Measurements from ENCODE around the gene ZNF646. TPM values are rescaled to one million over a fixed set of nuclear protein-coding genes. Genes with fewer than 3 reads are reported as not detected.
A peak's percentile ranks its signal among the peaks of the same experiment; 100 is the strongest.

Gene ZNF646
- total and polyA plus RNA-seq, 8 donors, result 3.9 to 12.6 (median 7.0) TPM

DNA sequence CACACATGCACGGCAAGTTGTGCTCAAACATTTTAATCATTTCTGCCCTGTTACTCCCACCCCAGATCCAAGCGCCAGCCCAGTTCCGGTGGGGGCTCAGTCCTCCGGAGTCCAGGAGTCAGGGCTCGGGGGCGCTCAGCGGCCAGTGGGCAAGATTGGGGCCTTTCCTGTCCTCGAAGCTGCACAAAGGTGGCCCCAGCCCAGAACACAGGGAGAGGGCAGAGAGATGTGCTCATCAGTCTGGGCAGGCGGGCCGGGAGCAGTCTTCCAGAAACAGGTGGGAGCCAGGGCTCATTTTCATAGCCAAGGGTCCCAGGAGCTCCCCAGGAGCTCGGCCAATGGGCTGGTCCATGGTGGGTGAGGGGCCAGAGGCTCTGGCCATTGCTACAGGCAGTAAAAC lies 57.2 kb downstream of the ZNF646 start:
- whole genome bisulfite sequencing, 2 donors, result 63 to 64% methylated on average over 11 of the region's 11 CpGs
- ATAC-seq (no peak), DNase-seq (peak in 3 of 6 donors; percentile 37 to 71 (median 64)), FAIRE-seq (no peak)
- H3K27ac ChIP-seq, result peak overlapping the region; percentile 67 to 96 (median 90)
- peaks cover 49 to 69% (median 61%) of the 10 kb centered on the region in 3 donors for H3K4me1 ChIP-seq
- TF ChIP-seq, protein P1, sequence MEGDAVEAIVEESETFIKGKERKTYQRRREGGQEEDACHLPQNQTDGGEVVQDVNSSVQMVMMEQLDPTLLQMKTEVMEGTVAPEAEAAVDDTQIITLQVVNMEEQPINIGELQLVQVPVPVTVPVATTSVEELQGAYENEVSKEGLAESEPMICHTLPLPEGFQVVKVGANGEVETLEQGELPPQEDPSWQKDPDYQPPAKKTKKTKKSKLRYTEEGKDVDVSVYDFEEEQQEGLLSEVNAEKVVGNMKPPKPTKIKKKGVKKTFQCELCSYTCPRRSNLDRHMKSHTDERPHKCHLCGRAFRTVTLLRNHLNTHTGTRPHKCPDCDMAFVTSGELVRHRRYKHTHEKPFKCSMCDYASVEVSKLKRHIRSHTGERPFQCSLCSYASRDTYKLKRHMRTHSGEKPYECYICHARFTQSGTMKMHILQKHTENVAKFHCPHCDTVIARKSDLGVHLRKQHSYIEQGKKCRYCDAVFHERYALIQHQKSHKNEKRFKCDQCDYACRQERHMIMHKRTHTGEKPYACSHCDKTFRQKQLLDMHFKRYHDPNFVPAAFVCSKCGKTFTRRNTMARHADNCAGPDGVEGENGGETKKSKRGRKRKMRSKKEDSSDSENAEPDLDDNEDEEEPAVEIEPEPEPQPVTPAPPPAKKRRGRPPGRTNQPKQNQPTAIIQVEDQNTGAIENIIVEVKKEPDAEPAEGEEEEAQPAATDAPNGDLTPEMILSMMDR (IDR thresholded peaks at IDR 0.05), result no peak
- no peaks in the 10 kb centered on the region for H3K9me3 ChIP-seq
- H3K36me3 ChIP-seq, result peaks cover 0 to 11% (median 6%) of the 10 kb centered on the region in 3 donors
- intact Hi-C loops (cut with DNase I), result no loop called here
- H3K27me3 ChIP-seq, result no peaks in the 10 kb centered on the region
- no peak overlapping the region for H3K4me3 ChIP-seq

- DNase-seq, result peak in 4 of 6 donors; percentile 27 to 53 (median 47)
- no peak overlapping the region for H3K4me3 ChIP-seq
- 63 to 65% methylated on average over 5 of the region's 5 CpGs for WGBS, 2 donors
- FAIRE-seq, result no peak
- peak overlapping the region; percentile 67 to 96 (median 90) for H3K27ac ChIP-seq
- no peaks in the 10 kb centered on the region for H3K27me3 ChIP-seq
- H3K36me3 ChIP-seq, result peaks cover 0 to 11% (median 6%) of the 10 kb centered on the region in 3 donors
- TF ChIP-seq, protein P1 (IDR thresholded peaks at IDR 0.05), result no peak
- peaks cover 49 to 69% (median 61%) of the 10 kb centered on the region in 3 donors for H3K4me1 ChIP-seq
- H3K9me3 ChIP-seq, result no peaks in the 10 kb centered on the region
- intact Hi-C loops (cut with DNase I), result no loop called here
- no peak for ATAC-seq
Observed at GRCh38 chr16:31131841-31132271, 57.6 kb downstream of the ZNF646 start.

- TF ChIP-seq, protein P1 (IDR thresholded peaks at IDR 0.05), result no peak
- intact Hi-C loops (cut with DNase I), result no loop called here
- Histone ChIP-seq H3K9me3 (no peaks in the 10 kb centered on the region), H3K4me1 (peaks cover 46 to 63% (median 61%) of the 10 kb centered on the region in 3 donors), H3K27ac (peak overlapping the region in 3 of 4 donors; percentile 88 to 96 (median 91)), H3K36me3 (peaks cover 0 to 11% (median 6%) of the 10 kb centered on the region in 3 donors), H3K27me3 (no peaks in the 10 kb centered on the region), H3K4me3 (no peak overlapping the region)
- FAIRE-seq, result no peak
- 78 to 80% methylated on average over 18 to 20 of the region's 20 CpGs for WGBS, 2 donors
- no peak for ATAC-seq
- DNase-seq, result peak in 4 of 6 donors; percentile 16 to 70 (median 50)
Observed at GRCh38 chr16:31132303-31132979, 58.2 kb downstream of the ZNF646 start.

GRCh38 chr16:31133046-31133501 lies 58.9 kb downstream of the ZNF646 start:
- Histone ChIP-seq H3K9me3 (no peaks in the 10 kb centered on the region), H3K27me3 (no peaks in the 10 kb centered on the region), H3K27ac (peak overlapping the region in 2 of 4 donors; percentile 93 to 94), H3K4me1 (peaks cover 42 to 59% (median 58%) of the 10 kb centered on the region in 3 donors), H3K36me3 (peaks cover 0 to 11% (median 6%) of the 10 kb centered on the region in 3 donors), H3K4me3 (peak overlapping the region in 1 of 4 donors; percentile 87)
- intact Hi-C loops (cut with DNase I), result no loop called here
- ATAC-seq (no peak), FAIRE-seq (no peak), DNase-seq (peak in 4 of 6 donors; percentile 9 to 59 (median 42))
- TF ChIP-seq, protein P1 (IDR thresholded peaks at IDR 0.05), result no peak
- WGBS, 2 donors, result 78 to 79% methylated on average over 6 of the region's 6 CpGs

Other genes with a start within 250 kb of the ZNF646 start
- gene BCL7C, start 180.3 kb upstream of the ZNF646 start, total RNA-seq, result 10 to 100 TPM in 4 of 6 donors, 1 to 10 TPM in 2; 9.2 to 14.1 (median 10.7) TPM
- gene BCL7C, start 180.3 kb upstream of the ZNF646 start, polyA plus RNA-seq, result 10 to 100 TPM; 22.3 to 29.3 TPM
- 1 to 10 TPM; 1.6 to 3.2 (median 1.9) TPM for gene CTF1, start 177.8 kb upstream of the ZNF646 start, total RNA-seq
- 1 to 10 TPM; 2.5 to 2.9 TPM for gene CTF1, start 177.8 kb upstream of the ZNF646 start, polyA plus RNA-seq
- 10 to 100 TPM in 1 of 6 donors, 1 to 10 TPM in 5; 3.8 to 13.5 (median 4.6) TPM for gene FBXL19, start 150.8 kb upstream of the ZNF646 start, total RNA-seq
- 10 to 100 TPM; 10.1 to 26.8 TPM for gene FBXL19, start 150.8 kb upstream of the ZNF646 start, polyA plus RNA-seq
- 10 to 100 TPM in 4 of 6 donors, 1 to 10 TPM in 2; 8.6 to 12.5 (median 11.4) TPM for gene ORAI3, start 125.4 kb upstream of the ZNF646 start, total RNA-seq
- 10 to 100 TPM in 1 of 2 donors, 1 to 10 TPM in 1; 9.5 to 10.3 TPM for gene ORAI3, start 125.4 kb upstream of the ZNF646 start, polyA plus RNA-seq
- gene SETD1A, start 116.7 kb upstream of the ZNF646 start, total RNA-seq, result 10 to 100 TPM in 1 of 6 donors, 1 to 10 TPM in 5; 6.5 to 10.6 (median 8.3) TPM
- 10 to 100 TPM; 12.8 to 17.9 TPM for gene SETD1A, start 116.7 kb upstream of the ZNF646 start, polyA plus RNA-seq
- gene HSD3B7, start 89.2 kb upstream of the ZNF646 start, total RNA-seq, result 10 to 100 TPM; 14.2 to 32.1 (median 17.3) TPM
- 10 to 100 TPM; 16.6 to 28.4 TPM for gene HSD3B7, start 89.2 kb upstream of the ZNF646 start, polyA plus RNA-seq
- 1 to 10 TPM in 1 of 6 donors, under 1 TPM in 5; 0.16 to 1.4 (median 0.56) TPM for gene STX1B, start 63.8 kb upstream of the ZNF646 start, total RNA-seq
- gene STX1B, start 63.8 kb upstream of the ZNF646 start, polyA plus RNA-seq, result 1 to 10 TPM in 1 of 2 donors, under 1 TPM in 1; 0.82 to 2.4 TPM
- 10 to 100 TPM; 22.2 to 48.9 (median 26.9) TPM for gene STX4, start 40.9 kb upstream of the ZNF646 start, total RNA-seq
- gene STX4, start 40.9 kb upstream of the ZNF646 start, polyA plus RNA-seq, result 10 to 100 TPM; 91.8 to 94.4 TPM
- gene ZNF668, start 182 bp upstream of the ZNF646 start, total RNA-seq, result 1 to 10 TPM; 1.5 to 5.5 (median 3.3) TPM
- 1 to 10 TPM; 4.5 to 6.4 TPM for gene ZNF668, start 182 bp upstream of the ZNF646 start, polyA plus RNA-seq
- 1 to 10 TPM in 5 of 6 donors, under 1 TPM in 1; 0.52 to 2.1 (median 1.3) TPM for gene PRSS53, start 14.5 kb downstream of the ZNF646 start, total RNA-seq
- gene PRSS53, start 14.5 kb downstream of the ZNF646 start, polyA plus RNA-seq, result 1 to 10 TPM; 5.3 to 8.2 TPM
- gene VKORC1, start 20.4 kb downstream of the ZNF646 start, total RNA-seq, result 10 to 100 TPM; 37.7 to 54.3 (median 49.7) TPM
- 10 to 100 TPM; 50.2 to 90.9 TPM for gene VKORC1, start 20.4 kb downstream of the ZNF646 start, polyA plus RNA-seq
- 10 to 100 TPM; 25.7 to 64.2 (median 37.0) TPM for gene BCKDK, start 34.0 kb downstream of the ZNF646 start, total RNA-seq
- 10 to 100 TPM; 27.4 to 30.7 TPM for gene BCKDK, start 34.0 kb downstream of the ZNF646 start, polyA plus RNA-seq
- 10 to 100 TPM; 31.5 to 40.7 (median 37.6) TPM for gene KAT8, start 43.2 kb downstream of the ZNF646 start, total RNA-seq
- gene KAT8, start 43.2 kb downstream of the ZNF646 start, polyA plus RNA-seq, result 10 to 100 TPM; 56.0 to 71.7 TPM
- gene PRSS8, start 61.3 kb downstream of the ZNF646 start, total RNA-seq, result 10 to 100 TPM; 32.5 to 89.3 (median 53.8) TPM
- 10 to 100 TPM; 69.8 to 70.6 TPM for gene PRSS8, start 61.3 kb downstream of the ZNF646 start, polyA plus RNA-seq
- gene PRSS36, start 75.6 kb downstream of the ZNF646 start, total RNA-seq, result 1 to 10 TPM in 2 of 6 donors, under 1 TPM in 4; 0.14 to 3.1 (median 0.79) TPM
- 1 to 10 TPM; 1.9 to 2.7 TPM for gene PRSS36, start 75.6 kb downstream of the ZNF646 start, polyA plus RNA-seq
- 100 to 1,000 TPM in 3 of 6 donors, 10 to 100 TPM in 3; 69.4 to 134 (median 89.7) TPM for gene FUS, start 105.7 kb downstream of the ZNF646 start, total RNA-seq
- gene FUS, start 105.7 kb downstream of the ZNF646 start, polyA plus RNA-seq, result 100 to 1,000 TPM; 243 to 379 TPM
- 10 to 100 TPM in 2 of 6 donors, 1 to 10 TPM in 4; 3.3 to 27.3 (median 6.7) TPM for gene PYCARD, start 128.3 kb downstream of the ZNF646 start, total RNA-seq
- 10 to 100 TPM; 13.9 to 14.1 TPM for gene PYCARD, start 128.3 kb downstream of the ZNF646 start, polyA plus RNA-seq
- under 1 TPM in 1 of 6 donors, not detected in 5; 0.12 TPM for gene TRIM72, start 139.7 kb downstream of the ZNF646 start, total RNA-seq
- gene TRIM72, start 139.7 kb downstream of the ZNF646 start, polyA plus RNA-seq, result under 1 TPM; under 0.01 to 0.02 TPM
- not detected for gene PYDC1, start 142.7 kb downstream of the ZNF646 start, total RNA-seq
- gene PYDC1, start 142.7 kb downstream of the ZNF646 start, polyA plus RNA-seq, result not detected
- 10 to 100 TPM in 1 of 6 donors, 1 to 10 TPM in 3, under 1 TPM in 2; 0.32 to 15.9 (median 2.3) TPM for gene ITGAM, start 185.6 kb downstream of the ZNF646 start, total RNA-seq
- 1 to 10 TPM; 1.8 to 3.5 TPM for gene ITGAM, start 185.6 kb downstream of the ZNF646 start, polyA plus RNA-seq